A549 (cell line): ENCODE results near the gene ZNF273.

Source experiments
- CEBPB ChIP-seq, 2 experiments: fragments of >200 bp in 1 of 2; sonication (Bioruptor Twin) in 1 of 2; formaldehyde crosslinking in 1 of 2; IDR thresholded peaks; 2 replicates each; pipeline ENCODE4 v1.6.1; 2012 to 2016
- MYC ChIP-seq: IDR thresholded peaks from 2 replicates; pipeline ENCODE4 v1.6.1; 2012; ENCODE audit warnings: mild to moderate bottlenecking, inconsistent platforms, low read length, improper control_type of control experiment, borderline replicate concordance
- POLR2A ChIP-seq: IDR thresholded peaks from 2 replicates; pipeline ENCODE4 v1.6.1; 2012; ENCODE audit warnings: mild to moderate bottlenecking, low read length
- ZC3H11A ChIP-seq: fragments of 450-650 bp; IDR thresholded peaks from 2 replicates; pipeline ENCODE4 v1.6.1; 2014; ENCODE audit warnings: antibody characterized with exemption, mild to moderate bottlenecking

GRCh38 chr7:64892666-64893309, 10.3 kb upstream of the ZNF273 start:
- TF ChIP-seq MYC (no peak), POLR2A (no peak), CEBPB (IDR thresholded peaks at IDR 0.05) (no peak), ZC3H11A (no peak)
